Loucy (cell line): Measurements from ENCODE around the gene VEZF1.

Source experiments
- CTCF ChIP-seq: fragments of 200-600 bp; sonication (generic); conservative IDR thresholded peaks from 2 replicates; pipeline ENCODE4 v1.5.1; 2014; ENCODE audit warnings: mild to moderate bottlenecking, antibody characterized with exemption, low read length
- EZH2phosphoT487 ChIP-seq: fragments of 200-600 bp; IDR thresholded peaks from 2 replicates; pipeline ENCODE4 v1.6.1; 2018; ENCODE audit warnings: antibody characterized with exemption, mild to moderate bottlenecking, moderate library complexity, borderline replicate concordance

- TF ChIP-seq CTCF (no peak), EZH2phosphoT487 (no peak)
These were observed 13.0 kb downstream of the VEZF1 start for GRCh38 chr17:57975044-57975443.
